HL-60/S4 (cell line): ENCODE data around the gene CCNA2.

Source experiments
- in situ Hi-C: fragments of 300-500 bp; cut with MboI; formaldehyde crosslinking; loops from 2 replicates; pipeline ENCODE4 v1.14.3; 2022; ENCODE audit warnings: low sequenced_read_pairs

The CCNA2 gene

DNA sequence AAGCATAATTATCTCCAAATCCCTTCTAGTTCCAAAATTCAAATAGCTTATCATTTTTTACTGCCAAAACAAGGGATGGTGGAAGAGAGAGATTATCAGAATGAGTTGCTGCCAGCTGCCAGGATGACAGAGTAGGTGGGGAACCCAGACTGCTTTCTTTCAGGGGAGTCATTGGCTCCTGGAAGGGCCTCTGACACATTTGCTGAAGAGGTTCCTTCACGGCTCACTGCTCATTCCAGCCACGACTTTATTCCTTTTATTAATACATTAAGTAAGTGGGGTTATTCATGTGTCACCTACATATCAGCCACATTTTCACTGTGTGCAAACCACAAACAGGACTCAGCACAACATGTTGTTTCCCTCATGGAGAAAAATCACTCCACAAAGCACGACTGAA lies 46.1 kb downstream of the CCNA2 start:
- in situ Hi-C loops: no loop called here

DNA sequence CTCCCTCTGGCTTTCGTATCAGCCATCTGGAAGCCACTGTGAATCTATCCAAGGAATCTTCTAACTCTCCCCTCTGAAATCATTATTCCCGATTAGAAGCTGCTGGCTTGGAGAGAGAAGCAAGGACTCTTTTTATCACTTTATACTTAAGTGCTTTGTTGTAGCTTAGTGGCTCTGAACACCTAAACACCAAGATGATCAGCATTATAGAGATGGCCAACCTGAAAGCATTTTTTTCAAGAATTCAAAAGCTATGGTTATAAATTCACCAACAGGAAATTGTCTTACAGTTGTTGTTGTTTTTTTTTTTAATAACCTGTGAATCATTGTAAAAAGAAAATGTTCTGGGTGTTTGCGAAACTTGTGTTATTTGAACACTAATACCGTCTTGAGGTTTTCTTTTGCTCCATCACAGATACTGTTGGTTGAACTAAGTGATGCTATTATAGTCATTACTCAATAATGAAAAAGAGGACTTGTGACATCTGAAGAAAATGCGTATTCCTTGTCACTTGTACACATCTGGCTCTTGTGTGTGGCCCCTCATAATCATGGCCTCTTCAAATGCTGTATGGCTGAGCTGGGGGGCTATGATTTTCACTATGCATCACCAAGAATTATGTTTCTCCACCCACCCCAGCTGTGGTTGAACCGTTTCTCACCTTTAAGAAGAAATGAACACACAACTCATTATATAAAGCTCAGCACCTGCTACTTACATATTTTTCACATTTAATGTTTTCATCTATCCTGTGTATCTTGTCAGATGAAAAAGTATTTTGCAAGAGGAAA lies 46.9 kb downstream of the CCNA2 start:
- in situ Hi-C loops: no loop called here

DNA sequence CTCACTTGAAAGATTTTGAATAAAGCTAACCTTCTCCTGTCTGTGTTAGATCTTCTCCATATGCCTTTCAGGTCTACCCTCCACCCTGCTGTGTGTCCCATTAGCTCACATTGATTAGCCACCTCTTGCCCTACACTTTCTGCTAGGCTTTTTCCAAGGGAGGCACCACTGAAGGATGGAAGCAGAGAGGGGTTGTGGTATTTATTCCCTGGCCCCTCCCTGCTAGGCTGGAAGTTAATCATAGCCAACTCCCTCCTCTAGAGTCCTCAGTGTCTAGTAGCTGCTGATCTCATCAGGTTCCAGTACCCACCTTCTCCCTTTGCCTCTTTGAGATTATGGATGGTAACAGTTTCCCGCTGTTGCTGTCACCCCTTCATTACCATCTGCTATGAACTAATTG lies 49.8 kb downstream of the CCNA2 start:
- in situ Hi-C loops: no loop called here

DNA sequence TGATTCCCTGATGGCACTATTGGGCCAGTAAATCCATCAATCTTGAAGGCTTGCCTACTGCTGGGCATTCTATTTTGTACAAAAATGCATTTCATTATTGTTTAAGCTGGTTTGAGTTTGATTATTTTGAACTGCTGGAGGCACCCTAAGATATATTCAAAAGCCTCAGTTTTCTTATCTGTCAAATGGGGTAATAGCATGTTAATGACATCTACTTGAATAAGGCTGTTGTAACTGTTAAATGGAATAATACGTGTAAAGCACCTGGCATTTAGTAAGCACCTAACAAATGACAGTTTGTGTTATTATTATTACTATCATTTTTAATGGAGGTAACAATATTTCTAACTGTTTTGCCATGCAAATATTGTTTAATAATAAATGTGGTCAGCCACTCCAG lies 51.8 kb downstream of the CCNA2 start:
- in situ Hi-C loops: no loop called here

DNA sequence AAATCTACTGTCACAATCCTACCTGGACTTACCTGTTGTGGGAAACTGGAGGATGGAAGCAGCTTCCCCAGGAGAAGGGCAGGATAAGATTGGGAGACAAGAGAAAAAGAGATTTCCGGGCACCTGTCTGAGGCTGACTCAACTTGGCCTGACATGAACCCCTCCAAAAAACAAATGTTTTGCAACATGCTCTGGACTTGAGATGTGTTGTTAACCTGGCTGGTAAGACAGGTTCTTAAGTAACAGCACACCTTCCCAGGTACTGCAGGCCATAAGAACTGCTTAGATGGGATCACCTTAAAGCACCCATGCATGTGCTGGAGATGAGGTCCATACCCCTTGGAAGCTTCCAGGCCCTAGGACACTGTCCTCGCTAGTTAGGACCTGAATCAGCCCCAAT lies 54.3 kb downstream of the CCNA2 start:
- in situ Hi-C loops: no loop called here

DNA sequence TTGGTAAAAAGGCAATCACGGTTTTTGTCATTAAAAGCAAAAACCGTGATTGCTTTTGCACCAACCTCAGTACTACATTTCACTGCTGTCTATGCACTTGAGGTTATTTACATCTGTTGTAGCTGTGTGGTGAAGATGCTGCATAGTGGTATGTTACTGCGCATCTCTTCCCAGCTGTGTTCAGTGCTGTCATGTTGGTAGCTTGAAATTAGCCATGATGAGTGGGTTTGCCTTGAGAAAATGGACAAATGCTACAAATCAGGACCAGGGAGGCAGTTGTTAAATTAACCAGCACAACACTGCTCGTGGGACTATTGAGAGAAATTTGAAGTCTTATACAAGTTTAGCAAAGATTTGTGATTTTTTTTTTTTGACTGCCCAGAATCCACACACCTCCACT lies 56.5 kb downstream of the CCNA2 start:
- in situ Hi-C loops: no loop called here
